Transverse colon (tissue), 4 donors: ENCODE results near the gene NR2C1. TPM values are rescaled to one million over a fixed set of nuclear protein-coding genes. Genes with fewer than 3 reads are reported as not detected.

ENCODE experiments used
- DNase-seq: peaks from one replicate; pipeline ENCODE4 v3.0.0-alpha.2; 2019
- H3K27ac ChIP-seq, 4 donors: fragments of 200-600 bp; sonication (generic); 2 replicates each; pipeline ENCODE4 v1.5.1; 2016 to 2018; ENCODE audit warnings: inconsistent platforms in 4 of 4
- H3K27me3 ChIP-seq: fragments of 200-600 bp; sonication (generic); 2 replicates; pipeline ENCODE4 v1.5.1; 2017; ENCODE audit warnings: inconsistent platforms
- H3K36me3 ChIP-seq, 4 donors: fragments of 200-600 bp; sonication (generic); 2 replicates each; pipeline ENCODE4 v1.5.1; 2017 to 2019; ENCODE audit warnings: inconsistent platforms in 4 of 4
- H3K4me1 ChIP-seq, 4 donors: fragments of 200-600 bp; sonication (generic); 2 replicates each; pipeline ENCODE4 v1.5.1; 2017 to 2020; ENCODE audit warnings: inconsistent platforms in 4 of 4
- H3K4me3 ChIP-seq, 4 donors: fragments of 200-600 bp; sonication (generic); 1 replicate in 1 of 4; 2 replicates in 3 of 4; pipeline versions ENCODE4 v1.5.1 to v1.6.1; 2017 to 2019; ENCODE audit warnings: inconsistent platforms in 4 of 4
- H3K9me3 ChIP-seq, 2 donors: fragments of 200-600 bp; sonication (generic); 2 replicates each; pipeline ENCODE4 v1.5.1; 2017 to 2019; ENCODE audit warnings: inconsistent platforms in 2 of 2
- EP300 ChIP-seq: sonication (generic); formaldehyde crosslinking; IDR thresholded peaks from one replicate; pipeline ENCODE4 v1.6.1; 2017; ENCODE audit warnings: antibody characterized with exemption, low read depth
- POLR2A ChIP-seq: fragments of 450-650 bp; IDR thresholded peaks from one replicate; pipeline ENCODE4 v1.6.1; 2016; ENCODE audit warnings: antibody characterized with exemption, mild to moderate bottlenecking, moderate library complexity
- POLR2AphosphoS5 ChIP-seq, 3 donors: sonication (generic); formaldehyde crosslinking; IDR thresholded peaks; one replicate each; pipeline ENCODE4 v1.6.1; 2016; ENCODE audit warnings: antibody characterized with exemption in 3 of 3
- WGBS, 2 donors: methylation state at CpG; one replicate each; pipeline ENCODE4 v1.1.5; 2018; ENCODE audit warnings: low coverage in 1 of 2; 5-methylcytosine and 5-hydroxymethylcytosine counted together
- in situ Hi-C, 4 donors: fragments of 200-750 bp; cut with MboI; loops; one replicate each; pipeline versions ENCODE4 v1.15.0 to v1.15.1; 2017; ENCODE audit warnings: low sequenced_read_pairs in 3 of 4, low pct_ligation_motif_present in 1 of 4, low pct_unique_long_range_greater_than_20kb in 1 of 4
- intact Hi-C: fragments of 100-400 bp; cut with DNase I; formaldehyde crosslinking; loops from one replicate; pipeline ENCODE4 v1.15.1; 2023; ENCODE audit warnings: low total_unique reads
- total RNA-seq, 4 donors: library from RNA; depleted of rRNA; stranded (reverse); fragments of >200 nt; gene quantifications; one replicate each; pipeline ENCODE4 v1.1.0, GENCODE V29; 2016
- TF ChIP-seq, protein P1 (sequence below), 5 experiments: fragments of 200-600 bp in 3 of 5; fragments of 450-650 bp in 2 of 5; sonication (generic) in 3 of 5; IDR thresholded peaks; 1 replicate in 2 of 5; 2 replicates in 3 of 5; pipeline ENCODE4 v1.5.1; 2016 to 2017; ENCODE audit warnings: antibody characterized with exemption in 5 of 5, inconsistent platforms in 3 of 5, mild to moderate bottlenecking in 2 of 5, moderate library complexity in 1 of 5

NR2C1 gene
- total RNA-seq, 4 donors from 2014 or later, result 25.1 to 157 (median 46.0) TPM

DNA sequence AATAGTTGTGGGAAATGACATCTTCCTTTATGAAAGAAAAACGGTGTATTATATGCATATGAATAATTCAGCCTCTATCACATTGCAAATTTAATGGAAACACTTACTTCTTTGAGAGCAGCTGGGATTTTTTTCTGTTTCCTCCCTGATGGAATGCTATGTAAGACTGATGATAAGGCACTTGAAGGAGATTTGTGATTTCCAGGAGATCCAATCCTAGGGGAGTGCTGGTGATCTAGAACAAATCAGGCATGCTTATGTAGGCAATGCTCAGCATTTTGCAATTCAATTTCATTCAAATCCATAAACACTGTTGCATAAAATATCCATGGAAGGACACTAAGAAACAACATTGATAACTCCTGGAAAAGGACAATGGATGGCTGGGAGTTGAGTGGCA is 16.0 kb upstream of the NR2C1 start:
- peaks cover under 1 to 13% (median 7%) of the 10 kb centered on the region in 4 donors for H3K4me1 ChIP-seq
- in situ Hi-C loops (no loop called here), intact Hi-C loops (no loop called here)
- no peak overlapping the region for H3K27ac ChIP-seq
- peaks cover 0 to 6% (median 0%) of the 10 kb centered on the region in 4 donors for H3K36me3 ChIP-seq
- TF ChIP-seq, protein P1, sequence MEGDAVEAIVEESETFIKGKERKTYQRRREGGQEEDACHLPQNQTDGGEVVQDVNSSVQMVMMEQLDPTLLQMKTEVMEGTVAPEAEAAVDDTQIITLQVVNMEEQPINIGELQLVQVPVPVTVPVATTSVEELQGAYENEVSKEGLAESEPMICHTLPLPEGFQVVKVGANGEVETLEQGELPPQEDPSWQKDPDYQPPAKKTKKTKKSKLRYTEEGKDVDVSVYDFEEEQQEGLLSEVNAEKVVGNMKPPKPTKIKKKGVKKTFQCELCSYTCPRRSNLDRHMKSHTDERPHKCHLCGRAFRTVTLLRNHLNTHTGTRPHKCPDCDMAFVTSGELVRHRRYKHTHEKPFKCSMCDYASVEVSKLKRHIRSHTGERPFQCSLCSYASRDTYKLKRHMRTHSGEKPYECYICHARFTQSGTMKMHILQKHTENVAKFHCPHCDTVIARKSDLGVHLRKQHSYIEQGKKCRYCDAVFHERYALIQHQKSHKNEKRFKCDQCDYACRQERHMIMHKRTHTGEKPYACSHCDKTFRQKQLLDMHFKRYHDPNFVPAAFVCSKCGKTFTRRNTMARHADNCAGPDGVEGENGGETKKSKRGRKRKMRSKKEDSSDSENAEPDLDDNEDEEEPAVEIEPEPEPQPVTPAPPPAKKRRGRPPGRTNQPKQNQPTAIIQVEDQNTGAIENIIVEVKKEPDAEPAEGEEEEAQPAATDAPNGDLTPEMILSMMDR (IDR thresholded peaks at IDR 0.05), result no peak
- TF ChIP-seq POLR2AphosphoS5 (IDR thresholded peaks at IDR 0.05), result no peak
- TF ChIP-seq POLR2A, result no peak
- TF ChIP-seq EP300, result no peak
- H3K27me3 ChIP-seq, result no peaks in the 10 kb centered on the region
- no peak overlapping the region for H3K4me3 ChIP-seq
- DNase-seq, result no peak
- 78 to 85% methylated on average over 1 of the region's 1 CpG for WGBS, 2 donors
- H3K9me3 ChIP-seq, result no peaks in the 10 kb centered on the region

DNA sequence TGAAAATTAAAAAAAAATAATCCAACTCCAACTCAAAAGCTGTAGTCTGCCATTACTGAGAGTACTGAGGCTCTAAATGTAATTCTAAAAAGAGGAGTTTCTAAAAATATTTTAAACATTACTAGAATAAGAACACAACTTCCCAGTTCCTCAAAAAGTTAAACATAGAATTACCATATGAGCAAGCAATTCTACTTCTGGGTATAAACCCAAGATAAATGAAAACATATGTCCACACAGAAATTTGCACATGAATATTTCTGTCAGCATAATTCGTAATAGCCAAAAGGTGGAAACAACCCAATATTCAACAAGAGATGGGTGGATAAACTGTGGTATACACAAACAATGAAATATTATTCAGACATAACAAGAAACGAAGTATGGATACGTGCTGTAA is 15.0 kb upstream of the NR2C1 start:
- Histone ChIP-seq H3K27me3 (no peaks in the 10 kb centered on the region), H3K27ac (no peak overlapping the region), H3K4me1 (peaks cover 7 to 24% (median 17%) of the 10 kb centered on the region in 4 donors), H3K36me3 (peaks cover 0 to 6% (median 0%) of the 10 kb centered on the region in 4 donors), H3K4me3 (no peak overlapping the region), H3K9me3 (no peaks in the 10 kb centered on the region)
- no peak for DNase-seq
- in situ Hi-C loops, result no loop called here
- intact Hi-C loops, result no loop called here
- 75 to 97% methylated on average over 3 of the region's 3 CpGs for WGBS, 2 donors
- TF ChIP-seq, protein P1 (IDR thresholded peaks at IDR 0.05), result no peak
- TF ChIP-seq POLR2A (no peak), EP300 (no peak), POLR2AphosphoS5 (IDR thresholded peaks at IDR 0.05) (no peak)

DNA sequence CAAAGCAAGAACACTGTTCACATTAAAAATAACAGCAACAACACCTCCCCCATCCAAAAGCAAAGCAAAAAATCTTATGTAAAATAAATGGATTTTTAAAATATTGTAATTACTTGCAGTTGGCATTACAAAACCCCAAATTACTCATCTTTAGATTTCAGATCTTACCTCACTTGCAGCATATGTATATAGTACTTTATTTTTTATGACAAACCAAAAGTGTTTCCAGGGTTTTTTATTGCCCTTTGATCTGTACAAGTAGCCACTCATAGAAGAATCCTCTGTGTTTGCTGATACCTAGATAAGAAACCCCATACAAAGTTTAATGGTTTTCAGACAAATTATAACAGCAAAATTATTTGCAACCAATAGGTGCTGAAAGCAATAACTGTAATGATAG is 12.2 kb upstream of the NR2C1 start:
- Histone ChIP-seq H3K27ac (no peak overlapping the region), H3K36me3 (no peaks in the 10 kb centered on the region), H3K4me3 (no peak overlapping the region), H3K9me3 (no peaks in the 10 kb centered on the region), H3K4me1 (peaks cover 8 to 27% (median 20%) of the 10 kb centered on the region in 4 donors), H3K27me3 (no peaks in the 10 kb centered on the region)
- no peak for DNase-seq
- TF ChIP-seq POLR2AphosphoS5 (IDR thresholded peaks at IDR 0.05), result no peak
- TF ChIP-seq POLR2A, result no peak
- TF ChIP-seq, protein P1 (IDR thresholded peaks at IDR 0.05), result no peak
- intact Hi-C loops (no loop called here), in situ Hi-C loops (no loop called here)

DNA sequence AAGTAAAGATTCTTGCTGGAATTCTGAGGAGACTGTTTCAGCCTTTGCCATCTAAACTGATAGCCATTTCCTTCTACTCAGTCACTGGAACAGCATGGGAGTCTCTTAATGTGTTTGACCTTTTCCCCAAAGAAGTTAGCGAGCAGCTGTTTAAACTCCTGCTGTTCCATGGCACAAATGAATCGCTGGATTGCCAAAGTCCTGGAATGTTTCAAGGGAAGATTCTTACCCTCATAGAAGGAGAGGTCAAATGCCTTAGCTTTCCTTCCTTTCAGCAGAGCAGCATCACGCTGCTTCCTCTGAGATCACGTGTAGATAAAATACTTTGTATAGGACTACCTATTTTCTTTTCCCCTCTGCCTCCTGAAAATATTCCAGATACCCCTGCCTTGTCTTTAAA is 10.5 kb upstream of the NR2C1 start:
- no peak for DNase-seq
- in situ Hi-C loops, result no loop called here
- Histone ChIP-seq H3K9me3 (no peaks in the 10 kb centered on the region), H3K27ac (peak overlapping the region; percentile 36 to 70 (median 64)), H3K4me1 (peaks cover 8 to 27% (median 20%) of the 10 kb centered on the region in 4 donors), H3K27me3 (no peaks in the 10 kb centered on the region), H3K36me3 (no peaks in the 10 kb centered on the region), H3K4me3 (no peak overlapping the region)
- TF ChIP-seq, protein P1 (IDR thresholded peaks at IDR 0.05), result no peak
- TF ChIP-seq POLR2AphosphoS5 (IDR thresholded peaks at IDR 0.05) (peak; percentile 53 to 83 (median 77)), EP300 (peak; percentile 37)
- WGBS, 2 donors, result 0 to 33% methylated on average over 1 to 4 of the region's 4 CpGs
- intact Hi-C loops, result no loop called here
